GM21723 (cell line): ENCODE results near the gene UPK1B.

Source experiments
- ATAC-seq: cut with Tn5 transposase; IDR thresholded peaks from one replicate; pipeline ENCODE4 v1.9.1; 2021; ENCODE audit warnings: mild to moderate bottlenecking, moderate library complexity; ENCODE audit not compliant: unreplicated experiment

Gene UPK1B

GRCh38 chr3:119175872-119176756, 2.7 kb downstream of the UPK1B start:
- no peak for ATAC-seq

GRCh38 chr3:119176778-119177177, 3.4 kb downstream of the UPK1B start:
- no peak for ATAC-seq

- ATAC-seq: no peak
Measured at GRCh38 chr3:119177321-119177720, 3.9 kb downstream of the UPK1B start.

- ATAC-seq: no peak
Measured at GRCh38 chr3:119181765-119182164, 8.4 kb downstream of the UPK1B start.

GRCh38 chr3:119184111-119184510, 10.7 kb downstream of the UPK1B start:
- ATAC-seq: no peak

GRCh38 chr3:119184796-119185570, 11.6 kb downstream of the UPK1B start:
- no peak for ATAC-seq

GRCh38 chr3:119187266-119187665, 13.9 kb downstream of the UPK1B start:
- no peak for ATAC-seq

- ATAC-seq: no peak
Measured at GRCh38 chr3:119191800-119192199, 18.4 kb downstream of the UPK1B start.

- ATAC-seq: no peak
Measured at GRCh38 chr3:119194237-119195150, 21.1 kb downstream of the UPK1B start.

- ATAC-seq: no peak
Measured at GRCh38 chr3:119195151-119195476, 21.7 kb downstream of the UPK1B start.

GRCh38 chr3:119195911-119196310, 22.5 kb downstream of the UPK1B start:
- ATAC-seq: no peak

GRCh38 chr3:119205209-119205608, 31.8 kb downstream of the UPK1B start:
- ATAC-seq: no peak

GRCh38 chr3:119205685-119206084, 32.3 kb downstream of the UPK1B start:
- ATAC-seq: no peak

- no peak for ATAC-seq
Measured at GRCh38 chr3:119206611-119207511, 33.5 kb downstream of the UPK1B start.

- no peak for ATAC-seq
Measured at GRCh38 chr3:119207512-119207875, 34.1 kb downstream of the UPK1B start.

GRCh38 chr3:119211193-119211592, 37.8 kb downstream of the UPK1B start:
- ATAC-seq: no peak

GRCh38 chr3:119211803-119212202, 38.4 kb downstream of the UPK1B start:
- ATAC-seq: no peak

GRCh38 chr3:119219069-119219468, 45.7 kb downstream of the UPK1B start:
- ATAC-seq: peak; percentile 99

GRCh38 chr3:119220198-119220597, 46.8 kb downstream of the UPK1B start:
- no peak for ATAC-seq

GRCh38 chr3:119220970-119221667, 47.7 kb downstream of the UPK1B start:
- no peak for ATAC-seq
